K562 (cell line): ENCODE data around the gene PLCL2. TPM values are rescaled to one million over a fixed set of nuclear protein-coding genes. Genes with fewer than 3 reads are reported as not detected.

ENCODE experiments used
- ATAC-seq: fragments of 200-7000 bp; cut with Tn5 transposase; 3 replicates; pipeline ENCODE4 v1.9.1; 2020; ENCODE audit warnings: moderate library complexity
- BruUV-seq: library from RNA; stranded (reverse); fragments of 400-500 nt; replicated peaks from 2 replicates; lab custom pipeline; 2021; lab: Mats Ljungman, UMichigan
- CTCF ChIA-PET: fragments of 300-600 bp; formaldehyde crosslinking; extraction: SDS; loops from one replicate; lab custom pipeline; 2021; ENCODE audit warnings: low intra/inter-chr PET ratio; lab: Yijun Ruan, JAX
- POLR2A ChIA-PET: fragments of 300-600, 350-650 bp; sonication (Branson Sonifier 250); formaldehyde crosslinking; extraction: SDS; loops from one replicate; lab custom pipeline; 2021; ENCODE audit warnings: antibody characterized with exemption, inconsistent platforms; lab: Yijun Ruan, JAX
- DNase-seq, 4 experiments: peaks; one replicate each; pipeline versions ENCODE4 v3.0.0 to v3.0.0-alpha.2; 2011 to 2018; ENCODE audit warnings: low spot score in 3 of 4, mixed read lengths in 3 of 4; ENCODE audit errors: extremely low read depth in 1 of 4
- FAIRE-seq: peaks from 2 replicates; lab custom pipeline; 2011; peaks lifted over from hg19 to GRCh38; lab: Jason Lieb, UNC
- H2AFZ ChIP-seq: 2 replicates; pipeline ENCODE4 v1.6.0; 2011; ENCODE audit warnings: low read depth, low read length, control low read depth, inconsistent platforms
- H3K27ac ChIP-seq: fragments of 200-600 bp; 3 replicates; pipeline ENCODE4 v1.8.0; 2011; ENCODE audit warnings: low read depth, mild to moderate bottlenecking, control low read depth, inconsistent platforms, low read length, moderate library complexity, mixed read lengths; ENCODE audit errors: extremely low read depth
- H3K27me3 ChIP-seq, 2 experiments: fragments of 300-600 bp in 1 of 2; 2 replicates in 1 of 2; 3 replicates in 1 of 2; pipeline versions ENCODE4 v1.6.0 to v1.8.0; 2011; ENCODE audit warnings: inconsistent platforms in 2 of 2, low read length in 2 of 2, mild to moderate bottlenecking in 1 of 2, mixed read lengths in 1 of 2, moderate library complexity in 1 of 2; ENCODE audit not compliant: control insufficient read depth in 2 of 2, insufficient read depth in 2 of 2
- H3K36me3 ChIP-seq: fragments of 300-600 bp; 3 replicates; pipeline ENCODE4 v1.8.0; 2011; ENCODE audit warnings: mild to moderate bottlenecking, low read length, inconsistent platforms; ENCODE audit not compliant: control insufficient read depth, insufficient read depth
- H3K4me1 ChIP-seq, 2 experiments: fragments of 200-600 bp in 1 of 2; replicated peaks in 1 of 2; 2 replicates in 1 of 2; 3 replicates in 1 of 2; pipeline versions ENCODE4 v1.5.1 to v1.8.0; 2011; ENCODE audit warnings: inconsistent platforms in 2 of 2, low read length in 2 of 2, mild to moderate bottlenecking in 1 of 2, mixed read lengths in 1 of 2, moderate library complexity in 1 of 2; ENCODE audit not compliant: control insufficient read depth in 2 of 2, insufficient read depth in 2 of 2
- H3K4me2 ChIP-seq: 2 replicates; pipeline ENCODE4 v1.6.1; 2011; ENCODE audit warnings: low read length, control low read depth, inconsistent platforms, mixed read lengths; ENCODE audit not compliant: insufficient read depth
- H3K4me3 ChIP-seq: fragments of 200-600 bp; sonication (generic), shearing (Covaris generic); 2 replicates; pipeline ENCODE4 v1.5.1; 2016; ENCODE audit warnings: control low read depth, inconsistent platforms
- H3K79me2 ChIP-seq: fragments of 200-600 bp; 3 replicates; pipeline ENCODE4 v1.8.0; 2011; ENCODE audit warnings: low read length, inconsistent platforms; ENCODE audit not compliant: control insufficient read depth, insufficient read depth
- H3K9ac ChIP-seq, 2 experiments: 2 replicates each; pipeline versions ENCODE4 v1.6.0 to v1.6.1; 2011; ENCODE audit warnings: low read depth in 2 of 2, low read length in 2 of 2, control low read depth in 1 of 2, inconsistent platforms in 1 of 2, mild to moderate bottlenecking in 1 of 2, mixed read lengths in 1 of 2; ENCODE audit not compliant: insufficient read depth in 1 of 2
- H3K9me1 ChIP-seq: one replicate; pipeline ENCODE4 v1.6.0; 2011; ENCODE audit warnings: inconsistent platforms, mild to moderate bottlenecking, low read length, moderate library complexity; ENCODE audit not compliant: control insufficient read depth, insufficient read depth
- H3K9me3 ChIP-seq: replicated peaks from 2 replicates; pipeline ENCODE4 v1.5.1; 2011; ENCODE audit warnings: low read depth, low read length, inconsistent platforms; ENCODE audit not compliant: control insufficient read depth, insufficient read depth
- H4K20me1 ChIP-seq: replicated peaks from 2 replicates; pipeline ENCODE4 v1.6.1; 2011; ENCODE audit warnings: low read length, inconsistent platforms, mixed read lengths; ENCODE audit not compliant: control insufficient read depth, insufficient read depth
- CBFA2T2 ChIP-seq: fragments of 450-650 bp; conservative IDR thresholded peaks from 2 replicates; pipeline ENCODE4 v1.6.1; 2017; ENCODE audit warnings: mild to moderate bottlenecking
- CHD1 ChIP-seq: fragments of 200-600 bp; sonication (generic); IDR thresholded peaks from one replicate; pipeline ENCODE4 v1.6.1; 2012; ENCODE audit warnings: mild to moderate bottlenecking, moderate library complexity, low read length, inconsistent platforms
- FOXA3 ChIP-seq, 2 experiments: fragments of 450-650 bp in 1 of 2; sonication (generic) in 1 of 2; formaldehyde crosslinking; IDR thresholded peaks in 1 of 2; conservative IDR thresholded peaks in 1 of 2; 2 replicates each; pipeline versions ENCODE4 v1.4.0 to v1.8.0; 2020 to 2022; ENCODE audit warnings: mild to moderate bottlenecking in 2 of 2, missing genetic modification reagents in 1 of 2
- HDAC1 ChIP-seq, 2 experiments: fragments of 450-650 bp; IDR thresholded peaks; 2 replicates each; pipeline ENCODE4 v1.6.1; 2016 to 2017; ENCODE audit warnings: inconsistent platforms in 1 of 2, mild to moderate bottlenecking in 1 of 2, moderate library complexity in 1 of 2
- HDGF ChIP-seq: fragments of 450-650 bp; IDR thresholded peaks from 2 replicates; pipeline ENCODE4 v1.6.1; 2016
- HNRNPL ChIP-seq: fragments of 200-400 bp; formaldehyde crosslinking; IDR thresholded peaks from 2 replicates; pipeline ENCODE4 v1.6.1; 2017; ENCODE audit warnings: low read depth, mild to moderate bottlenecking, low read length
- KLF13 ChIP-seq: fragments of 450-650 bp; IDR thresholded peaks from 2 replicates; pipeline ENCODE4 v1.6.1; 2016; ENCODE audit warnings: missing genetic modification characterization, low read depth, mild to moderate bottlenecking, missing compliant biosample characterization, moderate library complexity, borderline replicate concordance
- NFATC3 ChIP-seq: fragments of 450-650 bp; IDR thresholded peaks from 2 replicates; pipeline ENCODE4 v1.6.1; 2017; ENCODE audit warnings: mild to moderate bottlenecking
- NFRKB ChIP-seq: fragments of 450-650 bp; IDR thresholded peaks from 2 replicates; pipeline ENCODE4 v1.6.1; 2016; ENCODE audit warnings: low read depth
- SIN3B ChIP-seq: fragments of 450-650 bp; IDR thresholded peaks from 2 replicates; pipeline ENCODE4 v1.6.1; 2017; ENCODE audit warnings: low read depth, mild to moderate bottlenecking, moderate library complexity
- TBP ChIP-seq: optimal IDR thresholded peaks from 2 replicates; pipeline ENCODE3; 2011; ENCODE audit warnings: low read depth, low read length, improper control_type of control experiment
- ZNF12 ChIP-seq: sonication (generic); formaldehyde crosslinking; IDR thresholded peaks from 2 replicates; pipeline ENCODE4 v1.4.0; 2020; ENCODE audit warnings: mild to moderate bottlenecking, missing genetic modification reagents
- ZNF584 ChIP-seq: fragments of 200-800 bp; sonication (Bioruptor generic); IDR thresholded peaks from 2 replicates; pipeline ENCODE4 v1.6.1; 2016; ENCODE audit warnings: low read depth, mild to moderate bottlenecking, missing genetic modification characterization, missing compliant biosample characterization
- ZNF644 ChIP-seq: fragments of 200-800 bp; sonication (Bioruptor generic); IDR thresholded peaks from 2 replicates; pipeline ENCODE4 v1.6.1; 2016; ENCODE audit warnings: low read depth, missing genetic modification characterization, missing compliant biosample characterization
- WGBS: fragments of 100-300 bp; shearing (Covaris generic); methylation state at CpG from one replicate; pipeline ENCODE4 v1.1.6; 2016; ENCODE audit warnings: low coverage, mixed read lengths; ENCODE audit not compliant: insufficient coverage; ENCODE audit errors: missing lambda C conversion rate; 5-methylcytosine and 5-hydroxymethylcytosine counted together
- in situ Hi-C: fragments of 300-500 bp; cut with MboI; formaldehyde crosslinking; loops from 4 replicates; pipeline ENCODE4 v1.15.0; 2018; ENCODE audit warnings: inconsistent platforms, mixed read lengths
- intact Hi-C: fragments of 100-400 bp; cut with micrococcal nuclease; formaldehyde crosslinking; loops from 2 replicates; pipeline ENCODE4 v1.14.2; 2022
- polyA plus RNA-seq, 8 experiments: library from polyadenylated mRNA; depleted of rRNA in 4 of 8; stranded (reverse) in 5 of 8; unstranded in 3 of 8; fragments of >200 nt; fragmentation: Nextera tagmentation in 2 of 8; fragmentation: Illumina TruSeq in 1 of 8; extraction: Ambion mirVana in 2 of 8; extraction: Trizol in 1 of 8; gene quantifications; 2 replicates each; pipeline versions ENCODE4 v1.2.1 to v1.2.3, GENCODE V29; 2011 to 2014; ENCODE audit warnings: inconsistent platforms in 1 of 8, missing spikeins in 1 of 8
- total RNA-seq, 7 experiments: library from RNA; depleted of rRNA in 6 of 7; stranded (reverse); fragments of >200 nt in 6 of 7; fragmentation: Illumina TruSeq in 2 of 7; extraction: Trizol in 2 of 7; gene quantifications; 2 replicates each; pipeline versions ENCODE4 v1.2.1 to v1.2.3, GENCODE V29; 2011 to 2021; ENCODE audit warnings: low replicate concordance in 1 of 7
- TF ChIP-seq, protein P1 (sequence below): fragments of 250-450 bp; sonication (Bioruptor Pico); IDR thresholded peaks from 2 replicates; pipeline ENCODE4 v1.9.0; 2021; ENCODE audit warnings: mild to moderate bottlenecking
- TF ChIP-seq, protein P2 (sequence below): IDR thresholded peaks from 3 replicates; pipeline ENCODE4 v1.6.1; 2011; ENCODE audit warnings: borderline replicate concordance, mild to moderate bottlenecking; ENCODE audit not compliant: insufficient read length, insufficient read depth
- TF ChIP-seq, protein P3 (sequence below): fragments of 450-650 bp; IDR thresholded peaks from 2 replicates; pipeline ENCODE4 v1.6.1; 2014; ENCODE audit warnings: low read depth, mild to moderate bottlenecking, moderate library complexity, borderline replicate concordance

The PLCL2 gene
- total and polyA plus RNA-seq, 9 of the 15 experiments (the other 6 are each of a cell fraction or from before 2014, with no cell fraction given) = 0.03 to 0.18 (median 0.11) TPM; not detected in 2

DNA sequence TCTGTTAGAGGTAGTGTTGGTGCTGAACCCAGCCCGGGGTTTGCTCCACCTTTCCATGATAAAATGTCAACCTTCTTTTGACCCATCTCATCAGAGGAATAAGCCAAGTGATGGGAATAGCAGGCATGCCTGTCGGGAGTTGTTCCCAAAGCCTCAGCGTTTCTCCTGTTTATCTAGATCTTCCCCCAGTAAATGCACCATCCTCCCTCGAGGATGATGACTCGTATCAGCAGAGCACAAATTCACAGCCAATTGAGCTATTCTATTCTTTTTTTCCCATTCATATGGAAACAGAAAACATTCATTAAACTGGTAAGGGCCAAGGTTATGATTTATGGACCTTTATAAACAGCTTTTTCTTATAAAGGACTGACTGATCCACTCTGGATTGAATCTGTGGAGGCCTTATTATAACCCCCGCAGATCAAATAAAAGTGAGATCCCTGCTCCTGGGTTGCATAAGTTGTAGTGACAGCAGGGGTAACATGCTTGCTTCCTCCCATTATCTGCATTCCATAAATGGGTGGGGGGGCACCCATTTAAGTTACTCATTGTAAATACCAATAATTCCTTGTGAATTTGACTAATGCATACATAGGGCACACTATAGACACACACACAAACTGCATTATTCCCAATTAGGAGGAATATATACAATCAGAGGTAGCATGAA is 207.3 kb downstream of the PLCL2 start:
- peaks cover 5 to 18% of the 10 kb centered on the region in 2 experiments; a peak in 4 of 5 replicates for H3K27me3 ChIP-seq

More for the DNA sequence above, 207.3 kb downstream of the PLCL2 start:
- no peak for DNase-seq
- no peak overlapping the region for H2AFZ ChIP-seq
- no peaks in the 10 kb centered on the region for H4K20me1 ChIP-seq
- under 1% methylated on average over 6 of the region's 6 CpGs for WGBS
- no peaks in the 10 kb centered on the region for H3K9me3 ChIP-seq
- BruUV-seq = no TSS peak
- CTCF ChIA-PET = no interaction called here
- TF ChIP-seq NFRKB = no peak
- no peak for TF ChIP-seq HDAC1 (IDR thresholded peaks at IDR 0.05)
- no peak for TF ChIP-seq ZNF12 (CRISPR knock-in tag)
- TF ChIP-seq ZNF584 (CRISPR knock-in tag) = no peak
- TF ChIP-seq, protein P1, sequence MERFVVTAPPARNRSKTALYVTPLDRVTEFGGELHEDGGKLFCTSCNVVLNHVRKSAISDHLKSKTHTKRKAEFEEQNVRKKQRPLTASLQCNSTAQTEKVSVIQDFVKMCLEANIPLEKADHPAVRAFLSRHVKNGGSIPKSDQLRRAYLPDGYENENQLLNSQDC = no peak
- no peak for TF ChIP-seq FOXA3 (CRISPR knock-in tag; conservative IDR thresholded peaks at IDR 0.05 in 1 of 2, IDR thresholded peaks at IDR 0.05 in 1 of 2)
- no peak for TF ChIP-seq KLF13 (tag)
- no peak for TF ChIP-seq SIN3B
- no peak for TF ChIP-seq CHD1
- TF ChIP-seq, protein P2, sequence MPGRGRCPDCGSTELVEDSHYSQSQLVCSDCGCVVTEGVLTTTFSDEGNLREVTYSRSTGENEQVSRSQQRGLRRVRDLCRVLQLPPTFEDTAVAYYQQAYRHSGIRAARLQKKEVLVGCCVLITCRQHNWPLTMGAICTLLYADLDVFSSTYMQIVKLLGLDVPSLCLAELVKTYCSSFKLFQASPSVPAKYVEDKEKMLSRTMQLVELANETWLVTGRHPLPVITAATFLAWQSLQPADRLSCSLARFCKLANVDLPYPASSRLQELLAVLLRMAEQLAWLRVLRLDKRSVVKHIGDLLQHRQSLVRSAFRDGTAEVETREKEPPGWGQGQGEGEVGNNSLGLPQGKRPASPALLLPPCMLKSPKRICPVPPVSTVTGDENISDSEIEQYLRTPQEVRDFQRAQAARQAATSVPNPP = no peak
- TF ChIP-seq ZNF644 (tag) = no peak
- TF ChIP-seq HNRNPL = no peak
- no peak for TF ChIP-seq TBP
- TF ChIP-seq HDGF = no peak
- TF ChIP-seq, protein P3, sequence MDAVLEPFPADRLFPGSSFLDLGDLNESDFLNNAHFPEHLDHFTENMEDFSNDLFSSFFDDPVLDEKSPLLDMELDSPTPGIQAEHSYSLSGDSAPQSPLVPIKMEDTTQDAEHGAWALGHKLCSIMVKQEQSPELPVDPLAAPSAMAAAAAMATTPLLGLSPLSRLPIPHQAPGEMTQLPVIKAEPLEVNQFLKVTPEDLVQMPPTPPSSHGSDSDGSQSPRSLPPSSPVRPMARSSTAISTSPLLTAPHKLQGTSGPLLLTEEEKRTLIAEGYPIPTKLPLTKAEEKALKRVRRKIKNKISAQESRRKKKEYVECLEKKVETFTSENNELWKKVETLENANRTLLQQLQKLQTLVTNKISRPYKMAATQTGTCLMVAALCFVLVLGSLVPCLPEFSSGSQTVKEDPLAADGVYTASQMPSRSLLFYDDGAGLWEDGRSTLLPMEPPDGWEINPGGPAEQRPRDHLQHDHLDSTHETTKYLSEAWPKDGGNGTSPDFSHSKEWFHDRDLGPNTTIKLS = no peak
- TF ChIP-seq CBFA2T2 = no peak
- no peak for TF ChIP-seq NFATC3
- TF ChIP-seq, all 486 proteins: peak for 0
- Histone ChIP-seq H3K9me1 (no peaks in the 10 kb centered on the region), H3K27ac (no peak overlapping the region), H3K4me1 (no peaks in the 10 kb centered on the region), H3K4me2 (no peak overlapping the region), H3K9ac (no peak overlapping the region), H3K36me3 (no peaks in the 10 kb centered on the region), H3K79me2 (no peaks in the 10 kb centered on the region), H3K4me3 (no peak overlapping the region)
- POLR2A ChIA-PET = interaction anchor here (0.6 kb wide), 1 partner anchor 1584 kb away, joined by 3 read pairs; no protein-coding TSS in a partner anchor
- intact Hi-C loops (no loop called here), in situ Hi-C loops (no loop called here)
- FAIRE-seq (no peak), ATAC-seq (no peak)
